ENCODE data around the gene SNRPA.

Gene SNRPA

GRCh38 chr19:40705362-40705651, 45.7 kb upstream of the SNRPA start:
- TF ChIP-seq, protein P1, sequence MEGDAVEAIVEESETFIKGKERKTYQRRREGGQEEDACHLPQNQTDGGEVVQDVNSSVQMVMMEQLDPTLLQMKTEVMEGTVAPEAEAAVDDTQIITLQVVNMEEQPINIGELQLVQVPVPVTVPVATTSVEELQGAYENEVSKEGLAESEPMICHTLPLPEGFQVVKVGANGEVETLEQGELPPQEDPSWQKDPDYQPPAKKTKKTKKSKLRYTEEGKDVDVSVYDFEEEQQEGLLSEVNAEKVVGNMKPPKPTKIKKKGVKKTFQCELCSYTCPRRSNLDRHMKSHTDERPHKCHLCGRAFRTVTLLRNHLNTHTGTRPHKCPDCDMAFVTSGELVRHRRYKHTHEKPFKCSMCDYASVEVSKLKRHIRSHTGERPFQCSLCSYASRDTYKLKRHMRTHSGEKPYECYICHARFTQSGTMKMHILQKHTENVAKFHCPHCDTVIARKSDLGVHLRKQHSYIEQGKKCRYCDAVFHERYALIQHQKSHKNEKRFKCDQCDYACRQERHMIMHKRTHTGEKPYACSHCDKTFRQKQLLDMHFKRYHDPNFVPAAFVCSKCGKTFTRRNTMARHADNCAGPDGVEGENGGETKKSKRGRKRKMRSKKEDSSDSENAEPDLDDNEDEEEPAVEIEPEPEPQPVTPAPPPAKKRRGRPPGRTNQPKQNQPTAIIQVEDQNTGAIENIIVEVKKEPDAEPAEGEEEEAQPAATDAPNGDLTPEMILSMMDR (IDR thresholded peaks at IDR 0.05; ENCODE audit: low read depth, low read length), result no peak
- peaks cover 40% of the 10 kb centered on the region for H3K36me3 ChIP-seq
- DNase-seq, result no peak
- H3K27ac ChIP-seq, result no peak overlapping the region
- no peaks in the 10 kb centered on the region for H3K9me3 ChIP-seq (ENCODE audit: severe bottlenecking)
- H3K4me3 ChIP-seq (ENCODE audit: low read depth, low read length), result no peak overlapping the region
- no peaks in the 10 kb centered on the region for H3K27me3 ChIP-seq (ENCODE audit: insufficient read depth, low read depth, severe bottlenecking)

DNA sequence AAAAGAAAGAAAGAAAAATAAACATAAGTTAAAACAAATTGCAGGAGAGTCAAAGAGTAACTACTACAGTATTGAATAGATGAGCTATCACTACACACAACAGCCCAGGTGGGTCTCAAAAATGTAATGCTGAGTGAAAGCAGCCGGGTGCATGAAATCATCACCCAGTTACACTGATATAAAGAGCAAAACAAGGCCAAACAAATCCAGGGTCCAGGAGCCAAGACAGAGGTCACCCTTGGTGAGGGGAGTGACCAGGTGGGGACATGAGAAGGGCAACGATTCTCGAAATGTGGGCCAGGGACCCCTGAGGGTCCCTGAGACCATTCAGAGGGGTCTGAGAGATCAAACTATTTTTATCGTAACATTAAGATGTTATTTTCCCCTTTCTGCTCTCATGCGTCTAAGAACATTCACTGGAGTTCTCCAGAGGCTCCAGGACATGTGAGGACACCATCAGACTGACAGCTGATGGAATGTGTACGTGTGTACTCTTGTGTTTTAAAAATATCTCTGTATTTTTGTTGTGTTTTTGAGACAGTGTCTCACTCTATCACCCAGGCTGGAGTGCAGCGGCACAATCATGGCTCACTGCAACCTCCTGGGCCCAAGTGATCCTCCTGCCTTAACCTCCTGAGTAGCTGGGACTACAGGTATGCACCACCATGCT, 44.9 kb upstream of the SNRPA start:
- Histone ChIP-seq H3K4me3 (ENCODE audit: low read depth, low read length) (no peak overlapping the region), H3K9me3 (ENCODE audit: severe bottlenecking) (no peaks in the 10 kb centered on the region), H3K27me3 (ENCODE audit: insufficient read depth, low read depth, severe bottlenecking) (no peaks in the 10 kb centered on the region), H3K27ac (no peak overlapping the region), H3K36me3 (peaks cover 42% of the 10 kb centered on the region)
- DNase-seq, result no peak
- TF ChIP-seq, protein P1 (IDR thresholded peaks at IDR 0.05; ENCODE audit: low read depth, low read length), result no peak

DNA sequence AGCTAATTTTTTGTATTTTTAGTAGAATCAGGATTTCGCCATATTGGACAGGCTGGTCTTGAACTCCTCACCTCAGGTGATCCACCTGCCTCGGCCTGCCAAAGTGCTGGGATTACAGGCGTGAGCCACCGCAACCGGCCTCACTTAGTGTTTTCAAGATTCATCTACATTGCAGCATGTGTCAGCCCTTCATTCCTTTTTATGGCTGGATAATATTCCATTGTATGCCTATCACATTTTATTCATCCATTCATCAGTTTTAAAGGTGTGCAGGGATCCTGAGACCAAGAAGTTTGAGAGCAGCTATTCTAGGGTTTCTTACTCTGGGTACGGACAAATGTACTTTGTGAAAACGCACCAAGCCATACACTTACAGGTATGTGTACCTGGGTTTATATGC, 43.4 kb upstream of the SNRPA start:
- H3K4me3 ChIP-seq (ENCODE audit: low read depth, low read length), result no peak overlapping the region
- H3K36me3 ChIP-seq, result peaks cover 36% of the 10 kb centered on the region
- H3K27me3 ChIP-seq (ENCODE audit: insufficient read depth, low read depth, severe bottlenecking), result no peaks in the 10 kb centered on the region
- TF ChIP-seq, protein P1 (IDR thresholded peaks at IDR 0.05; ENCODE audit: low read depth, low read length), result no peak
- DNase-seq, result no peak
- no peaks in the 10 kb centered on the region for H3K9me3 ChIP-seq (ENCODE audit: severe bottlenecking)
- no peak overlapping the region for H3K27ac ChIP-seq

- H3K4me3 ChIP-seq (ENCODE audit: low read depth, low read length), result no peak overlapping the region
- TF ChIP-seq, protein P1 (IDR thresholded peaks at IDR 0.05; ENCODE audit: low read depth, low read length), result no peak
Observed at GRCh38 chr19:40709817-40710216, 41.2 kb upstream of the SNRPA start.

GRCh38 chr19:40713939-40714338, 37.1 kb upstream of the SNRPA start:
- no peaks in the 10 kb centered on the region for H3K27me3 ChIP-seq (ENCODE audit: insufficient read depth, low read depth, severe bottlenecking)
- no peak overlapping the region; the same call in 1 of the 2 replicates for H3K4me3 ChIP-seq (ENCODE audit: low read depth, low read length)
- TF ChIP-seq, protein P1 (IDR thresholded peaks at IDR 0.05; ENCODE audit: low read depth, low read length), result no peak
- H3K27ac ChIP-seq, result no peak overlapping the region
- no peak for DNase-seq
- peaks cover 21% of the 10 kb centered on the region for H3K36me3 ChIP-seq
- no peaks in the 10 kb centered on the region for H3K9me3 ChIP-seq (ENCODE audit: severe bottlenecking)

More at GRCh38 chr19:40709817-40710216, 41.2 kb upstream of the SNRPA start:
- no peaks in the 10 kb centered on the region for H3K27me3 ChIP-seq (ENCODE audit: insufficient read depth, low read depth, severe bottlenecking)
- H3K36me3 ChIP-seq, result peaks cover 31% of the 10 kb centered on the region
- DNase-seq, result no peak
- no peak overlapping the region for H3K27ac ChIP-seq
- H3K9me3 ChIP-seq (ENCODE audit: severe bottlenecking), result no peaks in the 10 kb centered on the region
